H1 (cell line): Measurements from ENCODE around the gene PATL2. TPM values are rescaled to one million over a fixed set of nuclear protein-coding genes. Genes with fewer than 3 reads are reported as not detected.

Experiments
- E2F6 ChIP-seq: IDR thresholded peaks from 2 replicates; pipeline ENCODE4 v1.6.1; 2012; ENCODE audit warnings: inconsistent platforms
- polyA plus RNA-seq, 7 experiments: library from polyadenylated mRNA; depleted of rRNA in 3 of 7; stranded (reverse) in 5 of 7; unstranded in 2 of 7; fragments of >200 nt in 5 of 7; fragments of 200-250 nt in 2 of 7; gene quantifications; 1 replicate in 5 of 7; 2 replicates in 1 of 7; 4 replicates in 1 of 7; pipeline versions ENCODE4 v1.2.1 to v1.2.3, GENCODE V29; 2011 to 2013; ENCODE audit warnings: missing spikeins in 2 of 7, mixed read lengths in 2 of 7
- total RNA-seq: library from RNA; stranded (reverse); fragmentation: NEBNext Ultra II Directional; extraction: Animal tissue kit (Norgen Biotek cat#: 25700); gene quantifications from 2 replicates; pipeline ENCODE4 v1.2.1, GENCODE V29; 2021

The PATL2 gene
- total and polyA plus RNA-seq, 2 of the 8 experiments (the other 6 are each of a cell fraction or from before 2014, with no cell fraction given): 0.65 to 1.3 TPM

- TF ChIP-seq E2F6: no peak
- TF ChIP-seq, all 59 proteins: peak for 0
Observed at GRCh38 chr15:44734839-44735481, 23.8 kb upstream of the PATL2 start (continued).
